H1 (cell line): ENCODE data around the gene CRYGA.

ENCODE experiments used
- CTCF ChIP-seq, 3 experiments: IDR thresholded peaks; 1 replicate in 2 of 3; 2 replicates in 1 of 3; pipeline versions ENCODE4 v1.5.1 to v1.6.1; 2011; ENCODE audit warnings: low read length in 3 of 3, mild to moderate bottlenecking in 3 of 3, inconsistent platforms in 2 of 3, low read depth in 1 of 3, moderate library complexity in 1 of 3; ENCODE audit not compliant: insufficient read depth in 1 of 3; ENCODE audit errors: control extremely low read depth in 1 of 3
- GTF2F1 ChIP-seq: IDR thresholded peaks from 2 replicates; pipeline ENCODE4 v1.6.1; 2012; ENCODE audit warnings: low read depth, low read length, improper control_type of control experiment, borderline replicate concordance
- POLR2AphosphoS5 ChIP-seq: IDR thresholded peaks from 2 replicates; pipeline ENCODE4 v1.6.1; 2011; ENCODE audit warnings: low read depth, low read length
- RFX5 ChIP-seq: IDR thresholded peaks from 2 replicates; pipeline ENCODE4 v1.6.1; 2011; ENCODE audit warnings: low read depth, low read length, improper control_type of control experiment, borderline replicate concordance

GRCh38 chr2:208163489-208163888 lies at the start of gene CRYGA:
- no peak for TF ChIP-seq GTF2F1
- no peak for TF ChIP-seq CTCF (IDR thresholded peaks at IDR 0.05; ENCODE audit: control extremely low read depth in 1 of 3, insufficient read depth in 1 of 3, low read depth in 1 of 3, low read length in 3 of 3)
- no peak for TF ChIP-seq POLR2AphosphoS5
- TF ChIP-seq RFX5: no peak
